Measurements from ENCODE around the gene CMKLR1.

CMKLR1 gene

GRCh38 chr12:108338915-108339657 lies at the start of gene CMKLR1:
Gene CMKLR1 (minus strand): TSS chr12:108339311. CDS start chr12:108293591, 45,720 bp downstream.
- DNase-seq (ENCODE audit: low read depth in 2 of 2), result no peak

GRCh38 chr12:108387771-108388170 lies 48.7 kb upstream of the CMKLR1 start:
- no peak for DNase-seq (ENCODE audit: low read depth in 2 of 2)

GRCh38 chr12:108386709-108387360 lies 47.7 kb upstream of the CMKLR1 start:
- peak in 1 of 2 experiments; percentile 0 for DNase-seq (ENCODE audit: low read depth in 2 of 2)

GRCh38 chr12:108382437-108382801 lies 43.3 kb upstream of the CMKLR1 start:
- no peak for DNase-seq (ENCODE audit: low read depth in 2 of 2)

- DNase-seq (ENCODE audit: low read depth in 2 of 2), result peak in 1 of 2 experiments; percentile 2
Observed at GRCh38 chr12:108381787-108382436, 42.8 kb upstream of the CMKLR1 start.

GRCh38 chr12:108380382-108380781 lies 41.3 kb upstream of the CMKLR1 start:
- DNase-seq (ENCODE audit: low read depth in 2 of 2), result no peak

GRCh38 chr12:108379823-108380222 lies 40.7 kb upstream of the CMKLR1 start:
- DNase-seq (ENCODE audit: low read depth in 2 of 2), result no peak

- no peak for DNase-seq (ENCODE audit: low read depth in 2 of 2)
Observed at GRCh38 chr12:108378926-108379325, 39.8 kb upstream of the CMKLR1 start.

GRCh38 chr12:108377260-108377659 lies 38.1 kb upstream of the CMKLR1 start:
- no peak for DNase-seq (ENCODE audit: low read depth in 2 of 2)

- DNase-seq (ENCODE audit: low read depth in 2 of 2), result no peak
Observed at GRCh38 chr12:108375986-108376663, 37.0 kb upstream of the CMKLR1 start.

- DNase-seq (ENCODE audit: low read depth in 2 of 2), result no peak
Observed at GRCh38 chr12:108374596-108375320, 35.6 kb upstream of the CMKLR1 start.

GRCh38 chr12:108373111-108373510 lies 34.0 kb upstream of the CMKLR1 start:
- DNase-seq (ENCODE audit: low read depth in 2 of 2), result no peak

- peak; percentile 28 to 30 for DNase-seq (ENCODE audit: low read depth in 2 of 2)
Observed at GRCh38 chr12:108371801-108372344, 32.8 kb upstream of the CMKLR1 start.

GRCh38 chr12:108370415-108370814 lies 31.3 kb upstream of the CMKLR1 start:
- DNase-seq (ENCODE audit: low read depth in 2 of 2), result no peak

GRCh38 chr12:108369736-108370396 lies 30.8 kb upstream of the CMKLR1 start:
- DNase-seq (ENCODE audit: low read depth in 2 of 2), result no peak

- no peak for DNase-seq (ENCODE audit: low read depth in 2 of 2)
Observed at GRCh38 chr12:108368089-108368488, 29.0 kb upstream of the CMKLR1 start.

GRCh38 chr12:108367436-108367835 lies 28.3 kb upstream of the CMKLR1 start:
- no peak for DNase-seq (ENCODE audit: low read depth in 2 of 2)

- DNase-seq (ENCODE audit: low read depth in 2 of 2), result no peak
Observed at GRCh38 chr12:108365324-108365723, 26.2 kb upstream of the CMKLR1 start.

- no peak for DNase-seq (ENCODE audit: low read depth in 2 of 2)
Observed at GRCh38 chr12:108364879-108365278, 25.8 kb upstream of the CMKLR1 start.

- no peak for DNase-seq (ENCODE audit: low read depth in 2 of 2)
Observed at GRCh38 chr12:108363565-108363964, 24.5 kb upstream of the CMKLR1 start.

- no peak for DNase-seq (ENCODE audit: low read depth in 2 of 2)
Observed at GRCh38 chr12:108363165-108363564, 24.1 kb upstream of the CMKLR1 start.

Measured in fibroblast of skin of left quadriceps (primary cell).